Measurements from ENCODE around the gene BTBD6. TPM values are rescaled to one million over a fixed set of nuclear protein-coding genes. Genes with fewer than 3 reads are reported as not detected.

The BTBD6 gene
- total and polyA plus RNA-seq, 2 experiments from 2014 or later = 42.2 to 47.5 TPM

DNA sequence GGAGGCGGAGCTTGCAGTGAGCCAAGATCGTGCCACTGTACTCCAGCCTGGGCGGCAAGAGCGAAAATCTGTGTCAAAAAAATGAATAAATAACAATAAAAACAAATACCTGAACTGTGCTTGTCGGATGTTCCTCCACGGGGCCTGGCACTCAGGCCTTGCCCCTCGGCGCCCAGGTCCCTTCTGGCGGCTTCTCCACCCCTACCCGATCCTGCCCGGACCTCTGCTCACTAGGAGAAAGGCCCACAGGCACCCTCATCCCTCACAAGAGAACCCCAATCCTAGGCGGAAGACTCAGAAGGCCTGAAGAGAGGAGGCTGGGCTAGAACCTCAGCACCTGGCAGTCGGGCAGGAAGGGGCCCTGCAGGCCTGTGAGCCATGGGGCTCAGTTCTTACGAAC, 21.0 kb upstream of the BTBD6 start:
- H3K9me3 ChIP-seq (ENCODE audit: low read depth) = no peaks in the 10 kb centered on the region
- H3K4me2 ChIP-seq = no peak overlapping the region
- H4K20me1 ChIP-seq (ENCODE audit: insufficient read depth, poor library complexity, severe bottlenecking) = no peaks in the 10 kb centered on the region
- peaks cover 3% of the 10 kb centered on the region for H3K79me2 ChIP-seq
- H3K36me3 ChIP-seq (replicated peaks; ENCODE audit: insufficient read depth, low read depth) = no peaks in the 10 kb centered on the region
- TF ChIP-seq CTCF (IDR thresholded peaks at IDR 0.05; ENCODE audit: poor library complexity) = no peak
- TF ChIP-seq EZH2 (IDR thresholded peaks at IDR 0.05; ENCODE audit: borderline replicate concordance) = no peak
- no peak for TF ChIP-seq EZH2phosphoT487 (IDR thresholded peaks at IDR 0.05; ENCODE audit: low read depth, severe bottlenecking, unreplicated experiment)
- H3K27ac ChIP-seq = no peak overlapping the region
- no peak for DNase-seq (ENCODE audit: low spot score)
- H2AFZ ChIP-seq = no peak overlapping the region
- H3K4me3 ChIP-seq = no peak overlapping the region
- no peaks in the 10 kb centered on the region for H3K9me2 ChIP-seq (replicated peaks; ENCODE audit: insufficient read depth)
- H3K27me3 ChIP-seq = no peaks in the 10 kb centered on the region
- 97% methylated on average over 14 of the region's 14 CpGs for WGBS (ENCODE audit: low lambda C conversion rate, missing lambda C conversion rate)
- no peaks in the 10 kb centered on the region for H3K4me1 ChIP-seq (ENCODE audit: insufficient read depth)

- H3K4me1 ChIP-seq (ENCODE audit: insufficient read depth) = no peaks in the 10 kb centered on the region
- DNase-seq (ENCODE audit: low spot score) = no peak
- TF ChIP-seq CTCF (IDR thresholded peaks at IDR 0.05; ENCODE audit: poor library complexity) (no peak), EZH2phosphoT487 (IDR thresholded peaks at IDR 0.05; ENCODE audit: low read depth, severe bottlenecking, unreplicated experiment) (no peak), EZH2 (IDR thresholded peaks at IDR 0.05; ENCODE audit: borderline replicate concordance) (no peak)
- WGBS (ENCODE audit: low lambda C conversion rate, missing lambda C conversion rate) = 92% methylated on average over 17 of the region's 17 CpGs
- H3K27me3 ChIP-seq = no peaks in the 10 kb centered on the region
- H4K20me1 ChIP-seq (ENCODE audit: insufficient read depth, poor library complexity, severe bottlenecking) = no peaks in the 10 kb centered on the region
- peaks cover 3% of the 10 kb centered on the region for H3K79me2 ChIP-seq
- no peak overlapping the region for H2AFZ ChIP-seq
- no peak overlapping the region for H3K27ac ChIP-seq
- H3K4me2 ChIP-seq = no peak overlapping the region
- H3K9me2 ChIP-seq (replicated peaks; ENCODE audit: insufficient read depth) = no peaks in the 10 kb centered on the region
- H3K4me3 ChIP-seq = no peak overlapping the region
- no peaks in the 10 kb centered on the region for H3K9me3 ChIP-seq (ENCODE audit: low read depth)
- H3K36me3 ChIP-seq (replicated peaks; ENCODE audit: insufficient read depth, low read depth) = no peaks in the 10 kb centered on the region
Measured at GRCh38 chr14:105228562-105228961, 19.8 kb upstream of the BTBD6 start.

GRCh38 chr14:105229099-105229655, 19.2 kb upstream of the BTBD6 start:
- 97% methylated on average over 16 of the region's 18 CpGs for WGBS (ENCODE audit: low lambda C conversion rate, missing lambda C conversion rate)
- peaks cover 3% of the 10 kb centered on the region for H3K79me2 ChIP-seq
- H3K9me2 ChIP-seq (replicated peaks; ENCODE audit: insufficient read depth) = no peaks in the 10 kb centered on the region
- no peaks in the 10 kb centered on the region for H3K27me3 ChIP-seq
- no peak overlapping the region for H2AFZ ChIP-seq
- no peak overlapping the region for H3K27ac ChIP-seq
- TF ChIP-seq EZH2 (IDR thresholded peaks at IDR 0.05; ENCODE audit: borderline replicate concordance) (no peak), EZH2phosphoT487 (IDR thresholded peaks at IDR 0.05; ENCODE audit: low read depth, severe bottlenecking, unreplicated experiment) (no peak), CTCF (IDR thresholded peaks at IDR 0.05; ENCODE audit: poor library complexity) (no peak)
- no peaks in the 10 kb centered on the region for H3K36me3 ChIP-seq (replicated peaks; ENCODE audit: insufficient read depth, low read depth)
- no peak overlapping the region for H3K4me3 ChIP-seq
- no peaks in the 10 kb centered on the region for H4K20me1 ChIP-seq (ENCODE audit: insufficient read depth, poor library complexity, severe bottlenecking)
- H3K4me1 ChIP-seq (ENCODE audit: insufficient read depth) = no peaks in the 10 kb centered on the region
- DNase-seq (ENCODE audit: low spot score) = no peak
- H3K9me3 ChIP-seq (ENCODE audit: low read depth) = no peaks in the 10 kb centered on the region
- no peak overlapping the region for H3K4me2 ChIP-seq
